Astrocyte of the spinal cord (primary cell): Measurements from ENCODE around the gene SORBS2.

Experiments used
- DNase-seq: peaks from one replicate; pipeline ENCODE4 v3.0.0; 2011; ENCODE audit warnings: low read depth, low spot score
- H3K4me3 ChIP-seq: 2 replicates; pipeline ENCODE4 v1.5.1; 2011; ENCODE audit warnings: low read depth, mild to moderate bottlenecking, low read length, moderate library complexity
- CTCF ChIP-seq: IDR thresholded peaks from 2 replicates; pipeline ENCODE4 v1.5.1; 2012; ENCODE audit warnings: low read depth, mild to moderate bottlenecking, low read length, inconsistent platforms
- in situ Hi-C: cut with HindIII; loops from 2 replicates; pipeline ENCODE4 v1.10.0; 2017; ENCODE audit warnings: low sequenced_read_pairs

The SORBS2 gene

DNA sequence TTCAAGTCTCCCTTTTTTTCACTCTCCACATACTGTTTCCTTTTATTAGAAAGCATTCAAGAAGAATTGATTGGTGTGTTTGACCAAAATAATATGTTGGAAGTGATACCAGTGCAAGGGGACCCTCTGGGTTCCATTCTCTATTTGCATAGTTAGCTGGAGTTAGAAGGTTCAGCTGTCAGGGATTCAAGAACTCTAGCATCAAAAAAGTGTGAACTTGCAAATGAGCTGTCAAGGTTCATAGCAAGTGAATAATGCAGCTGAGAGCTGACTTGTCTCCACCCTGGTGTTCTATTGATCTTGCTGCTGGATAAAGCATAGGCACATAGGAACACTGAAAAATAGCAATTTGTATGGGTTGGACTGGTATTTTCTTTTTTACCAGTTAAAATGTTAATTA is 73.2 kb downstream of the SORBS2 start:
- DNase-seq, result no peak
- H3K4me3 ChIP-seq, result no peak overlapping the region
- no peak for TF ChIP-seq CTCF
- in situ Hi-C loops, result no loop called here

- peak; percentile 60 for DNase-seq
- H3K4me3 ChIP-seq, result peak overlapping the region; percentile 7
- in situ Hi-C loops, result no loop called here
- no peak for TF ChIP-seq CTCF
Observed at GRCh38 chr4:185738038-185738552, 73.9 kb downstream of the SORBS2 start.

DNA sequence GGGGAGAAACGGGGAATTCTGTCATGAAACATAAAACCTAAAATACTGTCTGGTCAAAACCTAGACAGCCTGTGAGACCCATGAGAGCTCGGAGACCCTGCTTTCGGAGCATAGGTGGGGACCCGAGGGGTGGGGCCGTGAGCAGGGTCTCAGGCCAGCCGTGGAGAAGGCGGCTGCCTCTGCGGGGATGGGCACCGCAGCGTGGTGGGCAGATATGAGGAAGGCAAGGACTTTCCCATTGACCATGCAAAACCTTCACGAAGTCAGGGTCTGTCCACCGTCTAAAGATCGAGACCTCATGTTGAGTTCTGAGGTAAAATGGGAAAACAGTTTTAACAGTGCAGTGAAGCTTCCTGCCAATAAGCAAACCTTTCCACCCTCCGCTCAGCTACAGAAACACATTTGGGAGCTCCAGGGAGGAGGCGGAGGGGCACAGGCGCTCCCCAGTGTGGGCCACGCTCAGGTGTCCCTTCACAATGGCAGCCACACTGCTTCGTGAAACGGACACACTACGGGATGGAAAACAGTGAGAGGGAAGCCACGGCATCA is 74.4 kb downstream of the SORBS2 start:
- in situ Hi-C loops, result no loop called here
- TF ChIP-seq CTCF, result no peak
- DNase-seq, result no peak
- no peak overlapping the region for H3K4me3 ChIP-seq

GRCh38 chr4:185736882-185737281 is 75.1 kb downstream of the SORBS2 start:
- TF ChIP-seq CTCF, result no peak
- no peak overlapping the region for H3K4me3 ChIP-seq
- no peak for DNase-seq
- in situ Hi-C loops, result no loop called here

DNA sequence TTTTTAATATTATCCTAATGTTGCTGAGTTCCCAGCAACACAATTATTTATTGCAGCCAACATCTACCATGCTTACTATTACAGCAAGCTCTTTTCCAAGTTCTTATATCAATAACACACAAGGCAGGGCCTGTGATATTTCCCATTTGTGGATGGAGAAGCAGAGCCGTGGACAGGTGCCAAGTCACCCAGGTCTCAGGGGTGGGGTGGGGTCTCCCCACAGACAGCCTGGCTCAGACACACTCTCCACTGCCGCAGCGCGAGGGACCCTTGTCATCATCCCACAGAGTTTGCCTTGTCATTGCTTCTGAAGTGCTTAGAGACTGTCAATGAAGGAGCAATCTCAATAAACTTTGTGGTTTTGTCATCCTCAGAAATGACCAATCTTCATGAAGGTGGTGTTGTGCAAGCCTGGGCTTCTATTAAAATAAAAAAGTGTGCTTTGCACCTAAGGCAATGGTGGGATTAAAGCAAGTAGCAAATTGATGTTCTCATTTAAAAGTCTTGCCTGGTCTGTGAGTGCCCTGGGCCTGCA is 76.1 kb downstream of the SORBS2 start:
- no peak overlapping the region for H3K4me3 ChIP-seq
- no peak for TF ChIP-seq CTCF
- in situ Hi-C loops, result no loop called here
- no peak for DNase-seq

DNA sequence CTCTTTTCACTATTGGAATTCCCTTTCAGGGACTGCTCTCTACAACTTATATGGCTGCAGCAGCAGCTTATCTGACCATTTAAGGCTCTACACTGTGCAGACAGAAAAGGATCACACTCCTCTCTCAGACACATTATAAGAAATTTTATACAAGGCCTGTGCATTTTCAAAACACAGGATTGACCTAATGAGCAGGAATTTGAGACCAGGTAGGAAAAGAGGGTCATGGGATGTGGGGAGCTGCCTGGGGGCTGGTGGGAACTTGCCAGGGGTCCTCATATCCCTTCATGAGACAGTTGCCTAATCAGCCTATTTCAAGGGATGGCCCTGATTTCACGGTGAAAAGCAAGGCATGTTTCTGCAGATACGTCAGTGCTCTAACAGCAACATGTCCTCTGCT is 77.1 kb downstream of the SORBS2 start:
- no peak for DNase-seq
- H3K4me3 ChIP-seq, result no peak overlapping the region
- TF ChIP-seq CTCF, result no peak
- in situ Hi-C loops, result no loop called here
